VCaP (cell line): ENCODE results near the gene EXOSC2.
A peak's percentile ranks its signal among the peaks of the same experiment; 100 is the strongest.

Experiments
- H3K27ac ChIP-seq: fragments of 450-650 bp; 2 replicates; pipeline ENCODE4 v1.5.1; 2017
- CTCF ChIP-seq: fragments of 450-650 bp; conservative IDR thresholded peaks from 2 replicates; pipeline ENCODE4 v1.5.1; 2017; ENCODE audit warnings: mild to moderate bottlenecking, moderate library complexity

The EXOSC2 gene

GRCh38 chr9:130669965-130670364 lies 23.6 kb upstream of the EXOSC2 start:
- no peak overlapping the region for H3K27ac ChIP-seq
- no peak for TF ChIP-seq CTCF

DNA sequence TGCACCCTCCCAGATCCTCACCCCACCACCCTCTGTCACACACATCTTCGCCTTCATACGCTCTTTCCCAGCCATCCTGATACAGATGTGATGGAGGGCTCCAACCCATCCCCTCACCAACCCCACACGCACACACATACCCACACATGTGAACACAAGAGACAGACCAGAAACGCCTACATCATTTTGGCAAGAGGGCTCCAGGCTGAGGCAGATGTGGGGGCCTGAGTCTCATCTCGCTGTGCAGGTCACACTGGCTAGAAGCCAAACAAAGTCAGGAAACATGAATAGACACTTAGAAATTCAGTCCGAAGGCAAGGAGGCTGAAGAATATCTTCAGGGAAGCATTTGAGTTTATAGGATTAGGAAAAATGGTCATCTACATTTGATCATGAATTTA lies 22.9 kb upstream of the EXOSC2 start:
- no peak overlapping the region for H3K27ac ChIP-seq
- no peak for TF ChIP-seq CTCF

- TF ChIP-seq CTCF, result no peak
- H3K27ac ChIP-seq, result no peak overlapping the region
Observed at GRCh38 chr9:130672466-130672865, 21.1 kb upstream of the EXOSC2 start.

GRCh38 chr9:130672933-130673615 lies 20.5 kb upstream of the EXOSC2 start:
- no peak overlapping the region for H3K27ac ChIP-seq
- TF ChIP-seq CTCF, result no peak

DNA sequence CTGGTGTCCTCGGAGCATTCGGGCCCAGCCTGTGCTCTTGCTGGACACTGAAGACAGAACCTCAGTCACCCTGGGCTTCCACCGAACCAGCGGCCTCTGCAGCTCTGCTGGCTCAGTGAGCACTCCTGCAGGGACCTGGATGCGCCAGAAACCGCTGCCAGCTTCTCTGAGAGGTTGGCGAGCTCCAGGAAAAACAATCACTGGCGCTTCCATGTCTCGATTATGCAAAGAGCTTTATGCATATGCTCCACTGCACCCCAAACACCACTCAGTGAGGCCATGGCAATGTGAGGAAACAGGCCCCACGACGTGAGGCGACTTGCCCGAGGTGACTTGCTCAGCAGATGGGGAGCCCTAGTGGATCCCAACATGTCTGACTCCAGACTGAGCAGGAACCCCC lies 18.2 kb upstream of the EXOSC2 start:
- TF ChIP-seq CTCF, result no peak
- no peak overlapping the region for H3K27ac ChIP-seq

GRCh38 chr9:130677252-130677651 lies 16.3 kb upstream of the EXOSC2 start:
- no peak for TF ChIP-seq CTCF
- no peak overlapping the region for H3K27ac ChIP-seq

DNA sequence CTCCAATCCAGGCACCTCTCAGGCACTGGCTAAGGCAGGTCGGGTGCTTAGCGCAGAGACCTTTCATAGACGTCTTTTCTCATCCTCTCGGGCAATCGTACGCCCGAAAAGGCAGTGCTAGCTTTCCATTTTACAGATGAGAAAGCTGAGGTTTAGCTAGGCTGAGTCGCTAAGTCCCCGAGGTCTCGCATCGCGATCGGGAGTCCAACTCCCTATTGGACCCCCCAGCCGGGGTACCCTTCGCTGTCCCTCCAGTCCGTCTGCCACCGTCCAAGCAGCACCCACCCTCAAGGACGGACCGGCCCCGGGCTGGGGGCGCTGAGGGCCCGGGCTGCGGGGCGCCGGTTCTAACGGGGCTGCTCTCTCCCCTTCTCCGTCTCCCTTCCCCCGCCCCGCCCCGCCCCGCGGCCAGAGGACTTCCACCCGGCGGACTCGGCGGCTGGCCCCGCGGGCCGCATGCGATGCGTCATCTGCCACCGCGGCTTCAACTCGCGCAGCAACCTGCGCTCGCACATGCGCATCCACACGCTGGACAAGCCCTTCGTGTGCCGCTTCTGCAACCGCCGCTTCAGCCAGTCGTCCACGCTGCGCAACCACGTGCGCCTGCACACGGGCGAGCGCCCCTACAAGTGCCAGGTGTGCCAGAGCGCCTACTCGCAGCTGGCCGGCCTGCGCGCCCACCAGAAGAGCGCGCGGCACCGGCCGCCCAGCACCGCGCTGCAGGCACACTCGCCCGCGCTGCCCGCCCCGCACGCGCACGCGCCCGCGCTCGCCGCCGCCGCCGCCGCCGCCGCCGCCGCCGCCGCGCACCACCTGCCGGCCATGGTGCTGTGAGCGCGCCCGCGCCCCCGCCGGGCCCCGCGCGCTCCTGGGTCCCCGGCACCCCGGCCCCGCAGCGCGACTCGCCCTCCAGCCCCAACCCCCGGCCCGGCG lies 12.5 kb upstream of the EXOSC2 start:
- peak overlapping the region; percentile 90 for H3K27ac ChIP-seq
- TF ChIP-seq CTCF, result no peak
